ENCODE data around the gene ZFHX3. TPM values are rescaled to one million over a fixed set of nuclear protein-coding genes. Genes with fewer than 3 reads are reported as not detected.

The ZFHX3 gene
- total RNA-seq, 4 donors from 2014 or later = 36.3 to 44.0 (median 38.1) TPM

GRCh38 chr16:72844225-72844920 is 203.6 kb downstream of the ZFHX3 start:
- peak overlapping the region in 1 of 4 donors; percentile 4 for H3K27ac ChIP-seq

GRCh38 chr16:72841506-72841905 is 206.4 kb downstream of the ZFHX3 start:
- no peak overlapping the region for H3K27ac ChIP-seq
- H3K27me3 ChIP-seq = no peaks in the 10 kb centered on the region
- DNase-seq (ENCODE audit: low spot score in 2 of 2) = no peak
- H3K36me3 ChIP-seq = no peaks in the 10 kb centered on the region
- H3K4me1 ChIP-seq = peaks cover 0 to 53% (median 15%) of the 10 kb centered on the region in 4 donors
- H3K9me3 ChIP-seq = no peaks in the 10 kb centered on the region
- WGBS, 2 donors = 38 to 44% methylated on average over 3 of the region's 3 CpGs
- H3K4me3 ChIP-seq = no peak overlapping the region
- TF ChIP-seq EP300 (IDR thresholded peaks at IDR 0.05) (no peak), CTCF (IDR thresholded peaks at IDR 0.05) (no peak), POLR2A (IDR thresholded peaks at IDR 0.05) (no peak)

More at GRCh38 chr16:72844225-72844920, 203.6 kb downstream of the ZFHX3 start:
- no peak for DNase-seq (ENCODE audit: low spot score in 2 of 2)
- 59 to 72% methylated on average over 11 of the region's 11 CpGs for WGBS, 2 donors
- Histone ChIP-seq H3K36me3 (no peaks in the 10 kb centered on the region), H3K27me3 (no peaks in the 10 kb centered on the region), H3K4me3 (no peak overlapping the region), H3K9me3 (no peaks in the 10 kb centered on the region), H3K4me1 (peaks cover 0 to 72% (median 31%) of the 10 kb centered on the region in 4 donors)
- TF ChIP-seq CTCF (IDR thresholded peaks at IDR 0.05) (no peak), EP300 (IDR thresholded peaks at IDR 0.05) (no peak), POLR2A (IDR thresholded peaks at IDR 0.05) (no peak)

- WGBS, 2 donors = 62 to 67% methylated on average over 11 of the region's 11 CpGs
- Histone ChIP-seq H3K36me3 (no peaks in the 10 kb centered on the region), H3K9me3 (no peaks in the 10 kb centered on the region), H3K27me3 (no peaks in the 10 kb centered on the region), H3K27ac (no peak overlapping the region), H3K4me1 (peaks cover 0 to 47% (median 15%) of the 10 kb centered on the region in 4 donors), H3K4me3 (no peak overlapping the region)
- no peak for TF ChIP-seq EP300 (IDR thresholded peaks at IDR 0.05)
- no peak for TF ChIP-seq POLR2A (IDR thresholded peaks at IDR 0.05)
- TF ChIP-seq CTCF (IDR thresholded peaks at IDR 0.05) = no peak
- DNase-seq (ENCODE audit: low spot score in 2 of 2) = no peak
Measured at GRCh38 chr16:72840631-72841381, 207.1 kb downstream of the ZFHX3 start.

- Histone ChIP-seq H3K4me3 (no peak overlapping the region), H3K4me1 (peaks cover 0 to 40% (median 15%) of the 10 kb centered on the region in 4 donors), H3K27me3 (no peaks in the 10 kb centered on the region), H3K36me3 (no peaks in the 10 kb centered on the region), H3K27ac (no peak overlapping the region), H3K9me3 (no peaks in the 10 kb centered on the region)
- TF ChIP-seq POLR2A (IDR thresholded peaks at IDR 0.05) (no peak), EP300 (IDR thresholded peaks at IDR 0.05) (no peak), CTCF (IDR thresholded peaks at IDR 0.05) (no peak)
- 95 to 97% methylated on average over 13 of the region's 13 CpGs for WGBS, 2 donors
- DNase-seq (ENCODE audit: low spot score in 2 of 2) = no peak
Measured at GRCh38 chr16:72838951-72839350, 209.0 kb downstream of the ZFHX3 start.

GRCh38 chr16:72838586-72838910 is 209.4 kb downstream of the ZFHX3 start:
- Histone ChIP-seq H3K36me3 (no peaks in the 10 kb centered on the region), H3K9me3 (no peaks in the 10 kb centered on the region), H3K4me1 (peaks cover 0 to 37% (median 15%) of the 10 kb centered on the region in 4 donors), H3K27me3 (no peaks in the 10 kb centered on the region), H3K4me3 (no peak overlapping the region), H3K27ac (no peak overlapping the region)
- WGBS, 2 donors = 82 to 86% methylated on average over 11 of the region's 11 CpGs
- DNase-seq (ENCODE audit: low spot score in 2 of 2) = no peak
- TF ChIP-seq EP300 (IDR thresholded peaks at IDR 0.05) (no peak), POLR2A (IDR thresholded peaks at IDR 0.05) (no peak), CTCF (IDR thresholded peaks at IDR 0.05) (no peak)

All from tibial nerve (tissue), 4 donors.